Activated CD8-positive, alpha-beta memory T cell treated with anti-CD3 and anti-CD28 coated beads for 48 hours (primary cell): Measurements from ENCODE around the gene CILP2.
A peak's percentile ranks its signal among the peaks of the same experiment; 100 is the strongest.

Source experiments
- DNase-seq, 3 experiments: peaks; one replicate each; pipeline ENCODE4 v3.0.0-alpha.2; 2020; ENCODE audit warnings: low read depth in 2 of 3, low spot score in 2 of 3

CILP2 gene, protein sequence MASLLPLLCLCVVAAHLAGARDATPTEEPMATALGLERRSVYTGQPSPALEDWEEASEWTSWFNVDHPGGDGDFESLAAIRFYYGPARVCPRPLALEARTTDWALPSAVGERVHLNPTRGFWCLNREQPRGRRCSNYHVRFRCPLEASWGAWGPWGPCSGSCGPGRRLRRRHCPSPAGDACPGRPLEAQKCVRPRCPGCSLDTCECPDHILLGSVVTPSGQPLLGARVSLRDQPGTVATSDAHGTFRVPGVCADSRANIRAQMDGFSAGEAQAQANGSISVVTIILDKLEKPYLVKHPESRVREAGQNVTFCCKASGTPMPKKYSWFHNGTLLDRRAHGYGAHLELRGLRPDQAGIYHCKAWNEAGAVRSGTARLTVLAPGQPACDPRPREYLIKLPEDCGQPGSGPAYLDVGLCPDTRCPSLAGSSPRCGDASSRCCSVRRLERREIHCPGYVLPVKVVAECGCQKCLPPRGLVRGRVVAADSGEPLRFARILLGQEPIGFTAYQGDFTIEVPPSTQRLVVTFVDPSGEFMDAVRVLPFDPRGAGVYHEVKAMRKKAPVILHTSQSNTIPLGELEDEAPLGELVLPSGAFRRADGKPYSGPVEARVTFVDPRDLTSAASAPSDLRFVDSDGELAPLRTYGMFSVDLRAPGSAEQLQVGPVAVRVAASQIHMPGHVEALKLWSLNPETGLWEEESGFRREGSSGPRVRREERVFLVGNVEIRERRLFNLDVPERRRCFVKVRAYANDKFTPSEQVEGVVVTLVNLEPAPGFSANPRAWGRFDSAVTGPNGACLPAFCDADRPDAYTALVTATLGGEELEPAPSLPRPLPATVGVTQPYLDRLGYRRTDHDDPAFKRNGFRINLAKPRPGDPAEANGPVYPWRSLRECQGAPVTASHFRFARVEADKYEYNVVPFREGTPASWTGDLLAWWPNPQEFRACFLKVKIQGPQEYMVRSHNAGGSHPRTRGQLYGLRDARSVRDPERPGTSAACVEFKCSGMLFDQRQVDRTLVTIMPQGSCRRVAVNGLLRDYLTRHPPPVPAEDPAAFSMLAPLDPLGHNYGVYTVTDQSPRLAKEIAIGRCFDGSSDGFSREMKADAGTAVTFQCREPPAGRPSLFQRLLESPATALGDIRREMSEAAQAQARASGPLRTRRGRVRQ

DNA sequence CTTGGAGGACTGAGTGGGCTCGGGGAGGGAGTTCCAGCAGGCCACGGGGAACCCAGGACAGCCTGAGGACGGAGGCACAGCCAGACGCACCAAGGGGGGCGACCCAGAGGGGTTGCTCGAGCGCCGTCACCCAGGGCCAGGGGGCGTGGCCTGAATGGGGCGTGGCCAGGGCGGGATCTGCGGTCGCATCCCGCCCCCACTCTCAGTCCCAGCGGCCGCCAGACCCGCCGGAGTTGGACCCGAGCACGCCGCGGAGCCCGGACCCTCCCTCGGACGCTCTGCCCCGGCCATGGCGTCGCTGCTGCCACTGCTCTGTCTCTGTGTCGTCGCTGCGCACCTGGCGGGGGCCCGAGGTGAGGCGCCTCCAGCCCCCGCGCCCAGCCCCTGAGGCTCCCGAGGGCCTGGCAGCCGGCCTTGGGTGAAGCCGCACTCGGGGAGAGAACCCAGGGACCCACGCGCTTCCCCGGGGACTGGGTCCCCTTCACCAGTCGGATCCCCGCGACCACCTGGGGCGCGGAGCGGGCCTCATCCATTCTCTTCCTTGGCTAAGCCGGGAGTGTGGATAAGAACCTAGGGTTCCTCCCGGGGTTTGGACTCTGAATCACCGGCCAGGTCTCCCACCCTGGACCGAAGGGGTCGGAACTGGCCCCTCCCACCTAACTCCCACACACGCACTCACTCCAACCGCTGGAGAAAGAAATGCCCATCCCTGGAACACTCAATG, at the start of gene CILP2:
TSS of gene CILP2 (plus strand) at position 205 of the 724 bp plus-strand sequence. CDS start at position 290, 85 bp downstream.
- no peak for DNase-seq

DNA sequence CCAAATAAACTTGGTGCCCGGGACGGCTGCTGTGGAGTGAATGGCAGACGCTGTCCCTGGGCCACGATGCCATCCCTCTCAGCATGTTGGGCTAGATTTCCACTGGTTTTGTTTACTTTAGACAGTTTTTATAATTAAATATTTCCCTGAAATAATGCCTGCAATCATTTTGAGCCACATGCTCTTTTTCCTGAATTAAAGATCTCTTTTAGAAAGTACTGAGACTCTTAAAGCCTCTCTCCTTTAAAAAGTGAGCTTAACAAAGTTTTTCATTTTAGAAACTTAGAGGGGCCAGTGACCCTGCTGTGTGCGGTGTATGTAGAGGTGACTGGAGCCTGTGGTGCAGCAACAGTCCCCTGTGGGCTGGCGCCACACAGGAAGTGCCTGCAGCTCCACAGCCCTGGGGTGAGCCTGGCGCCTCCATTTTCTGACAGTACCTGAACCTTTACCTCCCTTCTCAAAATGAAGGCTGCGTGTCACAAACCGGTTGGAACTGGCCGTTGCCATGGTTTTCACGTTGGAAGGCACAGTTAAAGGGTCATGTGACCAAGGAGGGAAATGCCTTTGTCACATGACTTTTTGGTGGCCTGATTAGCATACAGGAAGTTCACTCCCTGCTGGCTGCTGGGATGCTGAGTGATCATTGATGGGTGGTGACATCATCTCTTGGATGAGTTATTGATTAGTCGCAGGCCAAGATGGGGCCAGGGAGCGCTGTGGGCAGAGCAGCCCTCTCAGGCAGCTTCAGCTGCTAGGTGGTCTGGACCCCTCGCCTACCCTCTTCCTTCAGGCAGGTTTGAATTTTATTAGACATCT, 49.0 kb upstream of the CILP2 start:
- peak; percentile 29 to 67 (median 57) for DNase-seq

DNA sequence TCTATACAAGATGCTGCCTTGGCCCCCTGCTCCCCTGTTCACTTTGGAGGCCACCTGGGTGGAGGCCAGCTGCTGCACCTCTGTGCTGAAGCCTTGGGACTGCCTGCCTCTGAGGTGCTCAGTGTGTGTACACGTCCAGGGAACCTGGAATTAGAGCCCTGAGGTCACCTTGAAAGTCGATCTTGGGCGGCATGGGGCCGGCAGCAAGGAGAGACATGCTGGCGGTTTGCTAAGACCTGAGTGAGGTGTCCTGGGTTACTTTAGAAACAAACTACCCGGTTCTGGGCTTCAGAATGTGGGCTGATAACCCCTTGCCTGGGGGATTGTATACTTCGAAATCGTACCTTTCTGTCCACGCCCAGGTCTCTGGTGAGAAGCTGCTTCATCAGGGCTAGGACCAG, 48.3 kb upstream of the CILP2 start:
- no peak for DNase-seq

- peak; percentile 46 to 69 (median 54) for DNase-seq
Measured at GRCh38 chr19:19490214-19490968, 47.7 kb upstream of the CILP2 start.

- DNase-seq, result no peak
Measured at GRCh38 chr19:19491321-19492025, 46.6 kb upstream of the CILP2 start.

DNA sequence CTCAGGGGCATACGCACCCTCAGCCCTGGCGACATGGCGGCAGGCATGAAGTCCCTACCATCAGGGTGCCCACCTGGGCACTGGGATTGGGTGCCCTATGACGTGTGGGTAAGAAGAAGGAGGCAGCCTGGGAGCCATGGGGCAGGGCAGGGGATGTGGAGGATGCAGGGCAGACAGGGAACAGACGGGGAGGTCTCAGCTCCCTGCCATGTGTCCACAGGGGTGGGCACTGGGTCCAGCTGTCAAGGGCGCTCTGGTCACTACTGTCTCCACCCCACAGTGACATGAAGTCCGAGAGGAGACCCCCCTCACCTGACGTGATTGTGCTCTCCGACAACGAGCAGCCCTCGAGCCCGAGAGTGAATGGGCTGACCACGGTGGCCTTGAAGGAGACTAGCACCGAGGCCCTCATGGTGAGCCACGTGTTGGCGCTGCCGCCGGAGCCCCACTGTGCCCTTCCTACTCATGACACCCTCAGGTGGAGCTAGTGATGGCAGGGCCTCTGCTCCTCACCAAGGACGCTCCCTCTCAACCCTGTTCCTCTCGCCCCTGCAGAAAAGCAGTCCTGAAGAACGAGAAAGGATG, 45.9 kb upstream of the CILP2 start:
- DNase-seq, result no peak

DNA sequence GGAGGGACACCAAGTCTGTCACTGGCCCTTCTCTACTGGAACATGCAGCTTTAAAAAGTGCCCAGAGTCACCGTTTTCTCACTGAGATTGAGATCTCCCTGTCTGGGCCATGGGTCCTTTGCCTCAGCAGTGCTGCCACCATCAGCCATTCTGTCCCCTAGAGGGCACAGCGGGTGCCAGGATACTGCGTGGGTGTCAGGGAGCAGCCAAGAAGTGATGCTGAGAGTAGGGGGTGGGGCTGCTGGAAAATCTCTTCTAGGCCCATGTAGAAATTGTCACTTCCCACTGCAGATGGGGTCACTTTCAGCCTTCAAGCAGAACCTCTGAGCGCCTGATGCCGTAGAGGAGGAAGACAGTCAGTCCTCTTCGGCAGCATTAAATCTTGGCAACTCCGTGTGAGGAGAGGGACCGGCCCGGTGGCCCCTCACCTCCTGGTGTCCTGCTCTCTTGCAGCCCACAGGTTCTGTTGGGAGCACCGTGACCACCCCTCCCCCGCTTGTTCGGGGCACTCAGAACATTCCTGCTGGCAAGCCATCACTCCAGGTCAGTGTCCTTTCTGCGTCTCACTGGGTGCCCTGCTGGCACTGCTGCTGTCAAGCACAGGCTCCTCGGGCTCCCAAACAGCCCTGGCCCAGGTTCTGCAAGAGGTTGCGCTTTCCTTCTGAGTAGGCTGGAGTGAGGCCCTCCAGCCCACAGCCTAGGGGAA, 44.1 kb upstream of the CILP2 start:
- no peak for DNase-seq

DNA sequence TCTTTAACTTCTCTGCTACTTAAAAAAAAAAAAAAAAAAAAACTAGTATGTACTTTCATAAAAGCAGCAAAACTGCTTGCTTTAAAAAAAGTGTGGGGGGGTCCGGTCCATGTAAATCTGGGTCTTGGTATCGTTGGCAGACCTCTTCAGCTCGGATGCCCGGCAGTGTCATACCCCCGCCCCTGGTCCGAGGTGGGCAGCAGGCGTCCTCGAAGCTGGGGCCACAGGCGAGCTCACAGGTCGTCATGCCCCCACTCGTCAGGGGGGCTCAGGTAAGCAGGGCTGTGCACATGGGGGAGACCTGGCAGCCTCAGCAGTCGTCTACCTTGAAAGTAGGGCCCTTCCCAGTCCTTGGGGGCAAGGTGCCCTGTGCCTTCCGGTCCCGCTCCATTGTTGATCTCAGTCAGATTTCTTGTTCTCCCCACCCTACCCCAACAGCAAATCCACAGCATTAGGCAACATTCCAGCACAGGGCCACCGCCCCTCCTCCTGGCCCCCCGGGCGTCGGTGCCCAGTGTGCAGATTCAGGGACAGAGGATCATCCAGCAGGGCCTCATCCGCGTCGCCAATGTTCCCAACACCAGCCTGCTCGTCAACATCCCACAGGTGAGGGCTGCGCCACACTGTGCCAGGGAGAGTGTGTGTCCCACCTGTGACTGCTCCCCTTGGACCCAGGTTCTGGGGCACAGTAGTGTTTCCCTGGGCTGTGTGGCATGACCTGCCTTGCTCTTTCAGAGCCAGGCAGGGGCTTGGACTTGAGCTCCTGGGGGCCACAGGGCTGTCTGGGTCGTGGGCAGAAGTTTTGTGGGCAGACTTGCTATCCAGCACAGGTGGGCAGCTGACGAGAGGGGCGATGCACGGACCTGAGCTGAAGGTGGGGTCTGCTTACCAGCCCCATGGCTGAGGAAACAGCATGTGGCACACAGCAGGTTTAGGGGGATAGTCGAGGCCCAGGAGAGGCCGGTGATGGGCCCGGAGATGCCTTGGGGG, 42.2 kb upstream of the CILP2 start:
- DNase-seq, result no peak

DNA sequence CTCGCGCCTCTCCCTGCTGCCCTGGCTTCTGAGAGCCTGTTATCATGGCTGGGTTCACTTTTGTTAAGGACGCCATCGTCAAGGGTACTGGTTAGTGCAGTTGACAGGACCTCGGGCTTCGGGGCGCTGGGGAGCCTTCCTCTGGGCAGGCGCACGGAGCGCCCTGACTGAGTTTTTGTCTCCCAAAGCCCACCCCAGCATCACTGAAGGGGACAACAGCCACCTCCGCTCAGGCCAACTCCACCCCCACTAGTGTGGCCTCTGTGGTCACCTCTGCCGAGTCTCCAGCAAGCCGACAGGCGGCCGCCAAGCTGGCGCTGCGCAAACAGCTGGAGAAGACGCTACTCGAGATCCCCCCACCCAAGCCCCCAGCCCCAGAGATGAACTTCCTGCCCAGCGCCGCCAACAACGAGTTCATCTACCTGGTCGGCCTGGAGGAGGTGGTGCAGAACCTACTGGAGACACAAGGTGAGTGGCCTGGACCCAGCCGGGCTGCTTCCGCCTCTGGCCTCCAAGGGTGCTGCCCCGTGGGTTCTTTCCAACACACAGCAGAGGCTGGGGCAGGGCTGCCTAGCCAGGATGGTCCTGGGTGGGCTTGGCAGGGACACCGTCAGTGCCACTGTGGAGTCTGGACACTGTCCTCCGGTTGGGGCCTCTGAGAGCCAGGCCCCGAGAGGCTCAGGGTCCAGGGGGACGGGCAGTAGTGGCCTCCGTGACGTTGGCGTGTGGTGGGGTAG, 39.6 kb upstream of the CILP2 start:
- DNase-seq, result no peak

GRCh38 chr19:19499272-19499995, 38.6 kb upstream of the CILP2 start:
- DNase-seq, result no peak

DNA sequence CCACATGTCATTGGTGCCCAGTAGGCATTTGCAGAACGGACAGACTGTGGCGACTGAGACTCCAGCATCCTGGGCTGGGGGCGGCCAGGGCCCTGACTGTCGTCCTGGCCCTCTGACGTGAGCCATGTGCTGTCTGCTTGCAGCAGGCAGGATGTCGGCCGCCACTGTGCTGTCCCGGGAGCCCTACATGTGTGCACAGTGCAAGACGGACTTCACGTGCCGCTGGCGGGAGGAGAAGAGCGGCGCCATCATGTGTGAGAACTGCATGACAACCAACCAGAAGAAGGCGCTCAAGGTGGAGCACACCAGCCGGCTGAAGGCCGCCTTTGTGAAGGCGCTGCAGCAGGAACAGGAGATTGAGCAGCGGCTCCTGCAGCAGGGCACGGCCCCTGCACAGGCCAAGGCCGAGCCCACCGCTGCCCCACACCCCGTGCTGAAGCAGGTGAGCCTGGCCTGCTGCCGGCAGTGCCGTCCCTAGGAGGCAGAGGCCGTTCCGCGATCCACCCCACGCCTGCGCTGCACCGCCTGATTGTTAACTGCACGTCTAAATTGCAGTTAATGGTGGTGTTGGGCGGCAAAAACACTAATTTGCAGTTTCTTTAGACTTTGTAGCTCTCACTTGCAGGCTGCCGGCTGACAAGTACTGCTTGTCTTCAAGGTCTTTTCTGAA, 37.0 kb upstream of the CILP2 start:
- DNase-seq, result no peak

DNA sequence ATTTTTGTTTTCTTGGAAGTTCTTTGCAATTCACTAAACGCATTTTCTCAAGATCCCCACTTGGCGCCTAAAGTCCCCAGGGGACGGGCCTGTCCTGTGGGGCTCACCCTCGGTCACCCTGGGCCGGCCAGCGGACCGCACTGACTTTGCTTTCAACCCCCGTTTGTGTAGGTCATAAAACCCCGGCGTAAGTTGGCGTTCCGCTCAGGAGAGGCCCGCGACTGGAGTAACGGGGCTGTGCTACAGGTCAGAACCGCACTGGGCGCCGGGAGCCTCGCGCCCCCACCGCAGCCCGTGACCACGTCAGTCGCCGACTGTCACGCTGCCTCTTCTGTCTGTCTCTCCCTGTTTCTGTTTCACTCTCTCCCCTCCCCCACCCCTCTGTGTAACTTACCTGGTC, 36.3 kb upstream of the CILP2 start:
- no peak for DNase-seq

DNA sequence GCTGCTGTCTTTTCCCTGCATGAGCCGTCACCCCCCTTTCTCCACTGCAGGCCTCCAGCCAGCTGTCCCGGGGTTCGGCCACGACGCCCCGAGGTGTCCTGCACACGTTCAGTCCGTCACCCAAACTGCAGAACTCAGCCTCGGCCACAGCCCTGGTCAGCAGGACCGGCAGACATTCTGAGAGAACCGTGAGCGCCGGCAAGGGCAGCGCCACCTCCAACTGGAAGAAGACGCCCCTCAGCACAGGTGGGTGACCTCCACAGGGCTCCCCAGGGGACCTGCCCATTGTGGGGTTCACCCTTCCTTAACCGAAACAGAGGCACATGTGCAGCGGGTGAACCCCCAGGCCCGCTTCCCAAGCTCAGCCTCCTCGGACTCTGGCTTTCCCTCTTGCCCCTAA, 35.8 kb upstream of the CILP2 start:
- DNase-seq, result no peak

DNA sequence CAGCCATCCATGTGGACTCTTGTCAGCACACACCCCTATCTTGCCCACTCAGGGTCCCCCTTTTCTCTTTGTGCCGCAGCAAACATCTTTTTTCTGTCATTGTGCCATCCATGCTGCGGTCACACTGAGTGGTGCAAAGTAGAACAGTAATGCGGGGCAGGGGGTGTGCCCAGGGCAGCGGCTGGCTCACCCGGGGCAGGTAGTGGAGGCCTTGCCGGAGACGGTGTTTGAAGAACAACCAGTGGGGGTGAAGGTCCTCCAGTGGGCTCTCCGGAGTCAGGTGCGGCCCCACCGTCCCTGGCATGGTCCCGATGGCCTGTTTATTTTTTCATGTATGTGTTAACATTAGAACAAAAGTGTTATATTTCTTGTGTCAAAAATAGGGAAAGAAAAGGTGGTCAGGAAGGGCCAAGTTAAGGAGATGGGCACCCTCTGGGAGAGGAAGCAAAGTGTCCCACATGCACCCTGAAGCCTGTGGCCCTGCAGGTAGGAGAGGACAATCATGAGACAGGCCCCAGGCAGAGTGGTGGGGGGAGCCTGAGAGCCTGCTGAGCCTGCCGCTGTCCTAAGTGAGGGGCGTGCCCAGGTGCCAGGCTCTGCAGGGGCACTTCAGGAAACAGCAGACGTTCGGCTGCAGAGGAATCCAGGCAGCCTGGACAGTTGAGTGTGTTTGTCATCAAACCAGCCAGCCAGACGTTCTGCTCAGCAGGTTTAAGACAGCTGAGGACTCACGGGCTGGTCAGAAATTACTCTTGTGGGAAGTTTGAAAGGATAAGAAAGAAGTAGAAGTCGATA, 35.1 kb upstream of the CILP2 start:
- no peak for DNase-seq
